GM19099 (cell line): ENCODE data around the gene CA12.

Source experiments
- POLR2A ChIP-seq: IDR thresholded peaks from 3 replicates; pipeline ENCODE4 v1.6.1; 2011; ENCODE audit warnings: low read depth; ENCODE audit not compliant: insufficient read length; ENCODE audit errors: extremely low read depth

The CA12 gene

DNA sequence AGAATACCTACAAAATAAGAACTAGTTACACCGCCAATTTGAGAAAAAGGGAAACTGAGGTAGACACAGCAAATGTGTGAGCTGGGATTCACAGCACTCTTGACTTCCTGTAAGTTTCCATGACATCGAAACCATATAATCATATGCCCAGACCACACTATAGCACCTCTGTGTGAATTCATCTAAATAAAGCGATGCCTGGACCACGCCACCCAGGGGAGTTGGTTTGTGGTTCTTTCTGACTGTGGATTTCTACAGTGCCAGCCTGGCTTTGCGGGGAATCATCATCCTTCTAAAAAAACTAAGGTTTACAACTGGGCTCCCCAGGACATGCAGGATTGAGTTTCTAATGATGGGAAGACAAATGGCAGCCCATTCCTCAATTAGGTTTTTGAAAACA is 23.5 kb upstream of the CA12 start:
- no peak for TF ChIP-seq POLR2A

DNA sequence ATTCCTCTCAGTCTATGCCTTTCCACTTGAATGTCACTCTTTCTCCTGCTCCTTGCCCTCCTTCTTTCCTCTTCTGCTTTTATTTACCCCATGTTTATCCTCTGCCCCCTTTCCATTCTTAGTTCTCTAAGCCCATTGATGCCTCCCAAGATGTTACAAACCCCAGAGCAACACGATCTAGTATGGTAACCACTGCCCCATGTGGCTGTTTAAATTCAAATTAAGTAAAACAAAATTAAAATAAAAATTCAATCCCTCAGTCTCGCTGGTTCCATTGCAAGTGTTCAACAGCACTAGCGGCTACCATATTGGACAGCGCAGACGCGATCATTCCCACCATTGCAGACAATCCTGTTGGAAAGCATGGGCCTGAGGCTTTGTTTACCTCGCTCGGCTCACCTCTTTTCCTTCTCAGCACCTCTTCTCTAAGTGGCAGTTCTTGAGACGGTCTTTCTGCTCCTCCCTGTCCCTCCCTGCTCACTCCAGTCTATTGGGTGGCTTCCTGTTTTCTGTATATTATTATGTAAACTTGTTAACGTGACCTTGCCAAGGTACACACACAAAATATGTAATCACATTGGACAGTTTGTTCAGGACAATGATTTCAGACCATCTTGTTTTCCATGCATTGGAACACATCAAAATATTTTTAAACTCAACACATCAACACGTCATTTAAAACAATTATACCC is 21.8 kb upstream of the CA12 start:
- no peak for TF ChIP-seq POLR2A

DNA sequence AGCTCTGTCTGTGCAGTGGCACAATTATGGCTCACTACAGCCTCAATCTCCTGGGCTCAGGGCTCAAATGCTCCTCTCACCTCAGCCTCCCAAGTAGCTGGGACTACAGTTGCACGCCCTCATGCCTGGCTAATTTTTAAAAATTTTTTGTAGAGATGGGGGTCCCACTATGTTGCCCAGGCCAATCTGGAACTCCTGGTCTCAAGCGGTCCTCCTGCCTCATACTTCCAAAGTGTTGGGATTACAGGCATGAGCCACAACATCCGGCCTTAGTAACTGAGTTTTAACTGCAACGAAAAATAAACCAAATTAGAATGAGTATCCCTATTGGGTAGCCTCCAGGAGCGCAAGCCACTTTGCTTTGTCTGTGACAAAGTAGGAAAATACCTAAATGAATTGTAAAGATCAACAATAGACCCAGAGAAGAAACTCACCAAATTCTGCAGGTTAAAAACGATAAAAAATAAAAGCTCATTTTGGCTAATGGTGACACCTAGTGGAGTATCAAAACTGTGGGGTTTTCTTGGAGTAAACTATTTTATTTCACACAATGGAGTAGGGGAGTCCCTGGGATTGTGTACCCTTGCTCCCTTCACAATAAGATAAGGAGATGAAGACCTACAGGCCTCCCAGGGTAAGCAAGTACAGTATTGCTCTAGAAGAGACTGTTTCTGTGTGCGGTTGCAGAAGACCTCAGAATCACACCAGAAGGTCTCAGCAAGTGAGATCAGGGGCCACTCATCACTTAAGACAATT is 21.0 kb upstream of the CA12 start:
- no peak for TF ChIP-seq POLR2A

DNA sequence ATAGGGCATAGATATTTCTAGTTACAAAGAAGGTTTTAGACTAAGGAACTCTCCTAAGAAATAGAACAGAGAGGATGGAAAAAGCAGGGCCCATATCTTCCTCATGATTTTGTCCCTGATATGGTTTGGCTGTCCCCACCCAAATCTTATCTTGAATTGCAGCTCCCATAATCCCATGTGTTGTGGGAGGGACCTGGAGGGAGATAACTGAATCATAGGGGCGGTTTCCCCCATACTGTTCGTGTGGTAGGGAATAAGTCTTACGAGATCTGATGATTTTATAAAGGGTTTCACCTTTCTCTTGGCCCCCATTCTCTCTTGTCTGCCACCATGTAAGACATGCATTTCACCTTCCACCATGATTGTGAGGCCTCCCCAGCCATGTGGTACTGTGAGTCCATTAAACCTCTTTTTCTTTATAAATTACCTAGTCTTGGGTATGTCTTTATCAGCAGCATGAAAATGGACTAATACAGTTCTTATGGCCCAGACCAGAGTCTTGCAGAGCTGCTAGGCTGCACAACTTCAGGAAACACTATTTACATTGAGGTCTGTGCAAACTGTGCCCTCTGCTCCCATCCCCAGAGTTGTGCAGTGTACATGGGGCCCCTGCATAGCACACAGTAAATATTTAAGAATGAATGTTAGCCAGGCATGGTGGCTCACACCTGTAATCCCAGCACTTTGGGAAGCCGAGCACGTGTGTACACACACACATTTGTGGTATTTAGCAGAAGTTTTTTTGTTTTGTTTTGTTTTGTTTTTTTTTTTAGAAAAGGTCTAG is 20.3 kb upstream of the CA12 start:
- no peak for TF ChIP-seq POLR2A

DNA sequence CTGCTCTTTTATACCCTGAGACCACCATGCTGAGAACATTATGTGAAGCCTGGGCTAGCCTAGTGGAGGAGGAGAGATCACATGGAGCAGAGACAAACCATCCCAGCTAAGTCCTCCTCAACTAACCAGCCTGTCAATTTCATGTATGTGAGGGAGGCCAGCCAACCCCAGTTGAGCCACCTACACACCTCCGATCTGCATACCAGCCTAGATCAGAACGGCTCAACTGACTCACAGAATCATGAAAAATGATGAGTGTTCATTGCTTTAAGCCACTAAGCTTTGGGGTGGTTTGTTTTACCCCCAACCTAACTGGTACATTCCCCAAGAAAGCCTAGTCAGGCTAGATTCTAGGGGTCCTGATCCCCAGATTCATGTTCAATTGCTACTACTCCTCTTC is 19.4 kb upstream of the CA12 start:
- TF ChIP-seq POLR2A: no peak

DNA sequence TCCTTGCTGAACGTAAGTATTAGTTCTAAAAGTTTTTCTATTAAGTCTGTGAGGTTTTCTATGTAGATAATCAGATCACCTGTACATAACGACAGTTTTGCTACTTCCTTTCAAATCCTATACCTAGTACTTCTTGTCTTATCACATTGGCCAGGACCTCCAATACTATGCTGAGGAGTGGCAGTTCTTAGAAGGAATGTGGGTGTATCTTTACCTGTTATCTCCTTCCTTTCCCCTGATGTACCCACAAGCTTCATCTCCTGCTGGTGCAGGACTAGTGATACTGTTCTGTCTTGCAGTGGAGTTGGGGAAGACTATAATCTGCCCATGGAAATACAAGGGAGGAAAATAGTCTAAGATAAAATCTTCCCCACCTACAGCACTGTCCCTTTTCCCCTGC is 16.8 kb upstream of the CA12 start:
- TF ChIP-seq POLR2A: no peak

DNA sequence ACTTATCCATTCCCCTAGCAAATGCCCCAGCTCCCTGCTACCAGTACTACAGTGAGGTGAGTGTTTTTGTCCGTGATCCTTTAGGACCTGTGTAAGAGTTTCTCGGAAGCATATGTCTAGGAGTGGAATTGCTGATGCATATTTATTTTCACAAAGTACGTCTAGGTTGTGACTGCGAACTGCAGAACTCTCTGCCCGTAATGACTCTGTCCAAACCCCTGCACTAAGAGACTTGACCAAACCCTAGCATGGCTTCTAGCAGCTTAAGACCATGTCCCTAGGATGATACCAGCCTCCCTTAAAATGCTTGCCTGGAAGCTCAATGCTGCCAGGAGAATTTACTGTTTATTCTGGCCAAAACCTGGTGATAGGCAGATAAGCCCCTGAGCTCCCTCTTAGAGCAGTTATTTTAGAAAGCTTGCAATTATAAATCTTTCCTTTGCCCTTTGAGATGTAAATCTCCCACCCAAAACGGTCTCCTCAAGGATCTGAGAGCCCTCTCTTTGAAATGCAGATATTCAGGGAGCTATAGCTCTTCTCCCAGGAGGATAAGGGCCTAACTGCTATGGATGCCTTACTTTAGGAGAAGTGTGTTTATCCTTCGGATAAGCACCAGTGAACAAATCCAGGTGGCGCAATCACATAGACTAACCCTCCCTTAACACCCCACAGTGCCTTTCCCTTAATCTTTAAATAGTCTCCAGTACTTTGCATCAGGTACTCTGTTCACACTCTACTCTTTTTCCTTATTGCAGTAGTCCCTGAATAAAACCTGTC is 14.7 kb upstream of the CA12 start:
- no peak for TF ChIP-seq POLR2A

DNA sequence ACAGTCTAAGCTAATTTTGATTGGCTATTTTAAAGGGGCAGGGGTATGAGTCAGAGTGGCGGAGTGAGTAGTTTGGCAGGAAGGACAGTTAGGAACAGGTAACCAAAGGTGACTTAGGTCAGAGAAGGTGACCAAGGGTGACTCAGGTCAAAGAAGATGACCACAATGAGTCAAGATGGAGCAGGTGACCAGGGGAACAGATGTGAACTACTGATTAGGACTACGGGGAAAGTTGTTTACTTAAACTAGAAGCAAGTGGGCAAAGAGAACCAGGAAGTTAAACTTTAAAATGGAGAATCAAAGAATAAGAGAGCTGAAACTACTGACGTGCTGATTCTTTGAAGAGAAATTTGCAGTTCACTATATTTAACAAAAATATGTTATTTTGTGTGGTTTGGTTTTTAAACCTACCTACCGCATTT is 14.1 kb upstream of the CA12 start:
- TF ChIP-seq POLR2A: no peak

DNA sequence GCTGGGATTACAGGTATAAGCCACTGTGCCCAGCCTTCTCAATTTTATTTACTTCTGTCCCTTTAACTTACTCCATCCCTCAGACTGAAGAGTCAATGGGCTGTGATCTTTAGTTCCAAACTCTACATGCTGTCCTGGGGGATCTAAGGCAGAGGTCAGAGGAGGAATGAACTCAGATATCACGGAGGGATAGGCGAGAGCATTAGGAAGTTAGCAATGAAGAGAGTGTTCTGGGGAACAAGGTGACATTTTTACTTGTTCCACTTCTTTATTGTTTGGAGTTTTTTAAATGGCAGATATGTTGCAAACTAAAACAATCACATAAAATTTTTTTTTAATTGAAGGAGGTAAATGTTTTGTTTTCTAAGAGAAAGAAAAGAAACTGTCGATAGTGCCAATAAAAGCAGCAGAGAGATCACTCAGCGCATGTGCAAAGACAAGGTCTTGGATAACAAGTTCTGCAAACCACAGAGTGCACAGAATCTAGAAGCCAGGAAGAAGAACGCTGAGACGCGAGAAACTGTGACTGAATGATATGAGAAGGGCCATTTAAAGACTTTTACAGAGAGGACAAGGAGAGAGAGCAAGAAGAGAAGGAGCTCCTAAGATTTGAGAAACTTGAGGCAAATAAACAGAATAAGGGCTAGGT is 10.8 kb upstream of the CA12 start:
- TF ChIP-seq POLR2A: no peak

DNA sequence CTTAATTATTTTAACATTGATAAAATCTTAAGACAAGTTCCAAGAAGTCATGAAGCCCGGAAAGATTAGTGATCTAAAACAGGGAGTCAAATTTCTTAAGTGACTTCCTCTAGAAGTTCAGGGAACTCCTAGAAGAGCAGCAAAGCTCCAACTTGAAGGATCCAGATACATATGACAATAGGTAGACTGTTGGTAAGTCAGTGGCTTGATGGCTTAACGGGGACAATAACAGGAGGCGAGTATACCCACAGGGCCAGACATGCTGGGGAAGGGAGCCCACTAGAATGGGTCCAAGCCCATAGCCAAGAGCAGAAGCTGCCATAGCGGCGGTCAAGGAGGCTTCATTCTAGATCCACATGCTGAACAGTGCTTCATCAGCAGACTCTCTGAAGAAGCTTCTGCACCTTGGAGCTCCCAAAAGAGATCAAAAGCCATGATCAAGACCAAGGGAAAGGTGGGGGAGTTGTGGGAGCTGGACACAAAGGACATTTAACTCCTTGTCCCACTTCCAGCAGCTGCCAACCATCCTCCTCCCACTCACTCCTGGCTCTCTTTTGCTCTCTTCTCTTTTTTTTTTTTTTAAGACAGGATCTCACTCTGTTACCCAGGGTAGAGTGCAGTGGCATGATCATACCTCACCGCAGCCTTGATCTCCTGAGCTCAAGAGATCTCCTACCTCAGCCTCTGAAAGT is 10.2 kb upstream of the CA12 start:
- no peak for TF ChIP-seq POLR2A

DNA sequence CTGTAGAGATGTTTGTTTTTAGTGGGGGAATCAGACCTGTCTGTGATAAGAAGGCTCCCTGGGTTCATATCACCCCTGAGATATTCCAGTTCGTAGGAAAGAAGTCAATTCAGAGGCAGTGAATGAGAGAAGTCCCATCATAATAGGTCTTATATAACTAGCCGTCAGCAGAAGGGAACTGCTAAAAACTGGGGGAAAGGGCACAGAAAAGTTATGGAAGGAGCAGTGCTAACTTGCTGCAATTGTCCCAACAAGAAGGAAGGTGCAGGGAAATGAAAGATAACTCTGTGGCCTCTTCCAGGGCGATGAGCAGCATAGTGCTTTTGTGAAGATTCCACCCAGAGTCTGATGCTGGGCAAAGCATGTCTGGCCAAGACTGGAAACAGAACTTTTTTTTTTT is 9.0 kb upstream of the CA12 start:
- TF ChIP-seq POLR2A: no peak

DNA sequence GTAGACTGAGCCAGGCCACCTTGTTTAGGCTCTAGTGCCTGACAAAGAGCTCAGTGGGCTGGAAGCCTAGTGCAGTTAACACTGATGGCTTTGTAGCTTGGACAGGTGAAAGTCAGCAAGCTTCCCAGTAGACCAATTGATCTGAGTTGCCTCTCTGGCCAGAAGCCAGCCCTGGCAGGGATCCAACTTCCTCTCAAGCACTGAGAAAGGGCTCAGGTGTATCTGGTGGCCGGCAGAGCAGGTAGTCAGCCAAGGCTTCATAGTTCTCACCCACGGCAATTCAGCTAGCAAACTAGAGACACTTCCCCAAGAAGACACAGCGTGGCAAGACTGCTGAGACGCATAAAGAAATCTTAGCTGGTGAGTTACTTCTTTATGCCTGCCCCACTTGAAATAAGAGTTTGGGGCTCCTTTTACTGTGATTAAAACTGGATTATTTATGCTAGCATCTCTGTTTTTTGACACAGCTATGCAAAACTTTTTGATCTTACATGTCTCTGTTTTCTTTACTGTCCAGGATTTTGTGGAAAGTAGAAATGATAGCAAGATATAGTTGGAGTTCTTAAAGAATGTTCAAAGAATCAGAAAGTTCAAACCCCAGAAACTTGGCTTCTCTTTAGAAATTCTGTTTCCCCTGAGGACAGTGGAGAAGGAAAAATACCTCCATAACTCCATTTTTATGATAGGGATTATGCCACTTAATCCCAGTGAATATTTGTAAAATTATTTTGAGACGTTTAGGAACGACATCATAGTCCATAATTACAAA is 8.4 kb upstream of the CA12 start:
- TF ChIP-seq POLR2A: no peak

DNA sequence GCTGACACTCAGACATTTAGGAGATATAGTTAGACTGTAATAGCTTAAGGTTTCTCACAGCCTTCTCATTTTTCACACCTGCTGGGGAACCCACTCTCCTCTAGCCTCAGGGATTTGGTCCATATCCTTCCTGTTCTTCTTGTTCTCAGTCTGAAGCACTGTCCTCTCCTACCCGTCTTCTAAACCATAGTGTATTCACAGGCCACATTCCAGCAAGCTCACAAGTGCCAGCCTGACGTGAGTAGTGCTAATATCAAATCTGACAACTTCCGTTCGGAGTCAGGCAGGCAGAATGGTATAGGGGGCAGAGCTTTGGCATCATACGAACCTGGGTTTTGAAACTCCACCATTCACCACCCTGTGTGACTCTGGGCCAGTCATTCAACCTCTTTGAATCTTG is 6.9 kb upstream of the CA12 start:
- no peak for TF ChIP-seq POLR2A
